Esophagus squamous epithelium (tissue), 5 donors: ENCODE measurements around the gene ZRSR2. TPM values are rescaled to one million over a fixed set of nuclear protein-coding genes. Genes with fewer than 3 reads are reported as not detected.

Experiments used
- DNase-seq: peaks from one replicate; lab custom pipeline; 2025; lab: John Stamatoyannopoulos, UW
- H3K27ac ChIP-seq, 4 donors: fragments of 200-600 bp; sonication (generic); one replicate each; pipeline ENCODE4 v1.5.1; 2016 to 2019; ENCODE audit warnings: mild to moderate bottlenecking in 1 of 4
- H3K27me3 ChIP-seq, 4 donors: fragments of 200-600 bp; sonication (generic); 1 replicate in 3 of 4; 2 replicates in 1 of 4; pipeline versions ENCODE4 v1.5.1 to v1.6.0; 2017 to 2021; ENCODE audit warnings: antibody characterized with exemption in 1 of 4
- H3K36me3 ChIP-seq, 3 donors: fragments of 200-600 bp; sonication (generic); one replicate each; pipeline ENCODE4 v1.5.1; 2016 to 2019
- H3K4me1 ChIP-seq, 3 donors: fragments of 200-600 bp; sonication (generic); one replicate each; pipeline ENCODE4 v1.5.1; 2017 to 2019
- H3K4me3 ChIP-seq, 4 donors: fragments of 200-600 bp; sonication (generic); 1 replicate in 3 of 4; 2 replicates in 1 of 4; pipeline ENCODE4 v1.5.1; 2016 to 2019; ENCODE audit warnings: mild to moderate bottlenecking in 2 of 4, moderate library complexity in 1 of 4
- H3K9me3 ChIP-seq, 3 donors: fragments of 200-600 bp; sonication (generic); one replicate each; pipeline ENCODE4 v1.5.1; 2016 to 2019
- CTCF ChIP-seq, 6 experiments: fragments of 450-650 bp in 4 of 6; fragments of 200-600 bp in 2 of 6; sonication (generic) in 2 of 6; IDR thresholded peaks; one replicate each; pipeline ENCODE4 v1.5.1; 2016 to 2019; ENCODE audit warnings: antibody characterized with exemption in 6 of 6, mild to moderate bottlenecking in 4 of 6, moderate library complexity in 4 of 6
- POLR2A ChIP-seq, 4 donors: fragments of 450-650 bp; IDR thresholded peaks; one replicate each; pipeline ENCODE4 v1.6.1; 2017; ENCODE audit warnings: antibody characterized with exemption in 4 of 4, mild to moderate bottlenecking in 4 of 4, moderate library complexity in 3 of 4
- WGBS, 2 donors: methylation state at CpG; one replicate each; pipeline ENCODE4 v1.1.5; 2018; 5-methylcytosine and 5-hydroxymethylcytosine counted together
- intact Hi-C: fragments of 100-400 bp; cut with DNase I; formaldehyde crosslinking; loops from one replicate; pipeline ENCODE4 v1.15.0; 2022
- total RNA-seq, 4 donors: library from RNA; depleted of rRNA; stranded (reverse); fragments of >200 nt; gene quantifications; one replicate each; pipeline ENCODE4 v1.1.0, GENCODE V29; 2016
- donor health status: DM: yes; HTN: yes; CAD: no.

ZRSR2 gene
- total RNA-seq, 4 donors from 2014 or later = 2.5 to 6.5 (median 5.1) TPM

GRCh38 chrX:15866147-15866546 lies 75.9 kb downstream of the ZRSR2 start:
- intact Hi-C loops = no loop called here
- Histone ChIP-seq H3K27me3 (no peaks in the 10 kb centered on the region), H3K9me3 (no peaks in the 10 kb centered on the region), H3K4me3 (no peak overlapping the region), H3K36me3 (no peaks in the 10 kb centered on the region), H3K4me1 (no peaks in the 10 kb centered on the region), H3K27ac (no peak overlapping the region)
- TF ChIP-seq POLR2A (IDR thresholded peaks at IDR 0.05) (no peak), CTCF (IDR thresholded peaks at IDR 0.05) (no peak)
- no peak for DNase-seq
- 67 to 75% methylated on average over 2 to 3 of the region's 3 CpGs for WGBS, 2 donors

GRCh38 chrX:15869695-15870094 lies 79.4 kb downstream of the ZRSR2 start:
- no peak for DNase-seq
- WGBS, 2 donors = 70 to 91% methylated on average over 2 to 3 of the region's 4 CpGs
- intact Hi-C loops = no loop called here
- Histone ChIP-seq H3K27ac (no peak overlapping the region), H3K4me1 (no peaks in the 10 kb centered on the region), H3K27me3 (no peaks in the 10 kb centered on the region), H3K4me3 (no peak overlapping the region), H3K9me3 (no peaks in the 10 kb centered on the region), H3K36me3 (no peaks in the 10 kb centered on the region)
- TF ChIP-seq POLR2A (IDR thresholded peaks at IDR 0.05) (no peak), CTCF (IDR thresholded peaks at IDR 0.05) (no peak)

DNA sequence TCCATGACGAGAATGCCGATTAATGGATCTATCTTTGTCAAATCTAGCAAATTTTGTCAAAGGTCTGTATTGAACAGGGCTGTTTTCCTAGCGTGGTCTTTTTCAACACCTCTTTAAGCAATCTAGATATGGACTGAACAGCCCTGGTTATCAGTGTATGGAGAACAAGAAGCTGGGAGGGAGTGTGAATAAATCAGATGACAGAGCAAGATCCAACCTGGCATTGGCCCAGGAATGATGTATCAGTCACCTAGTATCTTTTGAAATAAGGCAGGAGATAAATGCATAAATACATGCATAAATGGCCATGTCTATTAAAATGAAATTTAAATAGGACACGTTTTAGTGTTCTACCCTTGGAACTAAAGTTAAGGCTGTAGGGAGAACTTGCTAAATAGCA lies 80.0 kb downstream of the ZRSR2 start:
- H3K27ac ChIP-seq = no peak overlapping the region
- intact Hi-C loops = no loop called here
- WGBS, 2 donors = 76 to 79% methylated on average over 3 to 4 of the region's 4 CpGs

More for the DNA sequence above, 80.0 kb downstream of the ZRSR2 start:
- no peak for TF ChIP-seq POLR2A (IDR thresholded peaks at IDR 0.05)
- no peak for TF ChIP-seq CTCF (IDR thresholded peaks at IDR 0.05)
- H3K9me3 ChIP-seq = no peaks in the 10 kb centered on the region
- H3K4me3 ChIP-seq = no peak overlapping the region
- no peak for DNase-seq
- H3K4me1 ChIP-seq = no peaks in the 10 kb centered on the region
- no peaks in the 10 kb centered on the region for H3K27me3 ChIP-seq
- H3K36me3 ChIP-seq = no peaks in the 10 kb centered on the region

Other genes with a start within 250 kb of the ZRSR2 start
- 1 to 10 TPM in 3 of 4 donors, under 1 TPM in 1; 0.57 to 9.8 (median 5.5) TPM for gene ACE2, start 189.5 kb upstream of the ZRSR2 start, total RNA-seq
- under 1 TPM in 3 of 4 donors, not detected in 1; 0.19 to 0.83 (median 0.22) TPM for gene CLTRN, start 125.7 kb upstream of the ZRSR2 start, total RNA-seq
- gene CA5B, start 52.2 kb upstream of the ZRSR2 start, total RNA-seq = 10 to 100 TPM in 1 of 4 donors, 1 to 10 TPM in 3; 3.7 to 12.6 (median 5.0) TPM
- 10 to 100 TPM in 3 of 4 donors, 1 to 10 TPM in 1; 6.0 to 28.5 (median 17.6) TPM for gene AP1S2, start 64.3 kb downstream of the ZRSR2 start, total RNA-seq